Gastrocnemius medialis (tissue), 4 donors: ENCODE results near the gene PPP2R2C. TPM values are rescaled to one million over a fixed set of nuclear protein-coding genes. Genes with fewer than 3 reads are reported as not detected.

Experiments
- ATAC-seq, 2 donors: fragments of 150-250 bp; one replicate each; pipeline ENCODE4 v1.9.1; 2016
- DNase-seq, 2 donors: peaks; one replicate each; pipeline ENCODE4 v3.0.0-alpha.2; 2019
- H3K27ac ChIP-seq, 4 donors: fragments of 200-600 bp; sonication (generic); 1 replicate in 1 of 4; 2 replicates in 3 of 4; pipeline ENCODE4 v1.5.1; 2016 to 2018; ENCODE audit warnings: mild to moderate bottlenecking in 2 of 4, moderate library complexity in 1 of 4
- H3K27me3 ChIP-seq, 3 donors: fragments of 200-600 bp; sonication (generic) in 2 of 3; 1 replicate in 1 of 3; 2 replicates in 2 of 3; pipeline versions ENCODE4 v1.5.1 to v1.6.0; 2016 to 2019; ENCODE audit warnings: mild to moderate bottlenecking in 1 of 3, moderate library complexity in 1 of 3
- H3K36me3 ChIP-seq, 2 donors: fragments of 200-600 bp; sonication (generic) in 1 of 2; one replicate each; pipeline ENCODE4 v1.5.1; 2017 to 2018
- H3K4me1 ChIP-seq, 2 donors: fragments of 200-600 bp; sonication (generic) in 1 of 2; one replicate each; pipeline ENCODE4 v1.5.1; 2016 to 2017; ENCODE audit warnings: mild to moderate bottlenecking in 2 of 2
- H3K4me3 ChIP-seq, 4 donors: fragments of 200-600 bp; sonication (generic) in 3 of 4; 1 replicate in 1 of 4; 2 replicates in 3 of 4; pipeline ENCODE4 v1.5.1; 2016 to 2019; ENCODE audit warnings: mild to moderate bottlenecking in 2 of 4
- H3K9me3 ChIP-seq, 3 donors: fragments of 200-600 bp; sonication (generic) in 2 of 3; 1 replicate in 1 of 3; 2 replicates in 2 of 3; pipeline ENCODE4 v1.5.1; 2016 to 2019
- POLR2A ChIP-seq, 2 donors: fragments of 450-650 bp; IDR thresholded peaks; one replicate each; pipeline ENCODE4 v1.6.1; 2017; ENCODE audit warnings: antibody characterized with exemption in 2 of 2, mild to moderate bottlenecking in 2 of 2, moderate library complexity in 2 of 2
- in situ Hi-C, 4 donors: fragments of 200-750 bp; cut with MboI; loops; one replicate each; pipeline versions ENCODE4 v1.15.0 to v1.8.0; 2017; ENCODE audit warnings: low sequenced_read_pairs in 4 of 4
- intact Hi-C: fragments of 100-400 bp; cut with DNase I; formaldehyde crosslinking; loops from one replicate; pipeline ENCODE4 v1.15.1; 2023; ENCODE audit warnings: low total_unique reads
- total RNA-seq, 4 donors: library from RNA; depleted of rRNA; stranded (reverse); fragments of >200 nt; gene quantifications; one replicate each; pipeline versions ENCODE4 v1.1.0 to v1.2.3, GENCODE V29; 2016
- TF ChIP-seq, protein P1 (sequence below), 5 experiments: fragments of 450-650 bp in 3 of 5; fragments of 200-600 bp in 2 of 5; sonication (generic) in 2 of 5; IDR thresholded peaks in 4 of 5; conservative IDR thresholded peaks in 1 of 5; 1 replicate in 4 of 5; 2 replicates in 1 of 5; pipeline ENCODE4 v1.5.1; 2016 to 2019; ENCODE audit warnings: antibody characterized with exemption in 5 of 5, mild to moderate bottlenecking in 3 of 5, moderate library complexity in 3 of 5

Gene PPP2R2C
- total RNA-seq, 4 donors from 2014 or later = 0.44 to 2.7 (median 0.62) TPM

DNA sequence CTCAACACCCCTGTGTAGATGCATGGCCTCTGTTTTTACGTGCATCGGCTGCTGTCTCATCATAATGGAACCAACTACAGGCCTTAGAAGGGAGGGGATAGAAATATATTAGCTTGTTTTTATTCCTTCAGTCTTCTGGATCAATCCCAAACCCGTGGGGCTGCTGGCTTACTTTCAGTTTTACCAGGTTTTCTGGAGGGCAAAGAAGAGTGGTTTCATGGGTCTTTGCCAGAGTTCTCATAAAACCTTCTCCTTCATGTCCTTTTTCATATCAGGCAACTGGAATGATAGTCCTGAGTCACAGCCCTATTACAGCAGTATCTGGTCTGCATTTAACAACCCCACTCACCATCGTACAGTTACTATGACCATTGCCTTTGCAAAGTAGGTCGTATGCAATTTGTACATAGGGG, 34.6 kb downstream of the PPP2R2C start:
- no peak for DNase-seq

DNA sequence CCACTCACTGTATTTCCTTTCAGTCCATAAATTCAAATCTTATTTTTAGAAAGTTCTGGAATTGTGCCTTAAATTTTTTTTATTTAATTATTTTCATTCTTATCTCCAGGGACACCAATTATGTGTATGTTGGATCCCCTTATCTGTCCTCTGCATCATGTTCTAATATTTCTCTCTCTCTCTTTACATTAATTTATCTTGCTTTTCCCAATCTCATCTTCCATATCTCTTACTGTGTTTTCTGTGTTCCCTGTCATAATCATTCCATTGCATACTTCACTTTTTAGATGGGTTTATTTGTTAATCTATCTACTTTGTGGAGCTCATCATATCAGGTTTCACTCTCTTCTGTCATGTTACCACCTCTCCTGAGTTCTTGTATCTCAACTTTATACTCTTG, 37.4 kb downstream of the PPP2R2C start:
- TF ChIP-seq, protein P1, sequence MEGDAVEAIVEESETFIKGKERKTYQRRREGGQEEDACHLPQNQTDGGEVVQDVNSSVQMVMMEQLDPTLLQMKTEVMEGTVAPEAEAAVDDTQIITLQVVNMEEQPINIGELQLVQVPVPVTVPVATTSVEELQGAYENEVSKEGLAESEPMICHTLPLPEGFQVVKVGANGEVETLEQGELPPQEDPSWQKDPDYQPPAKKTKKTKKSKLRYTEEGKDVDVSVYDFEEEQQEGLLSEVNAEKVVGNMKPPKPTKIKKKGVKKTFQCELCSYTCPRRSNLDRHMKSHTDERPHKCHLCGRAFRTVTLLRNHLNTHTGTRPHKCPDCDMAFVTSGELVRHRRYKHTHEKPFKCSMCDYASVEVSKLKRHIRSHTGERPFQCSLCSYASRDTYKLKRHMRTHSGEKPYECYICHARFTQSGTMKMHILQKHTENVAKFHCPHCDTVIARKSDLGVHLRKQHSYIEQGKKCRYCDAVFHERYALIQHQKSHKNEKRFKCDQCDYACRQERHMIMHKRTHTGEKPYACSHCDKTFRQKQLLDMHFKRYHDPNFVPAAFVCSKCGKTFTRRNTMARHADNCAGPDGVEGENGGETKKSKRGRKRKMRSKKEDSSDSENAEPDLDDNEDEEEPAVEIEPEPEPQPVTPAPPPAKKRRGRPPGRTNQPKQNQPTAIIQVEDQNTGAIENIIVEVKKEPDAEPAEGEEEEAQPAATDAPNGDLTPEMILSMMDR (IDR thresholded peaks at IDR 0.05 in 4 of 5, conservative IDR thresholded peaks at IDR 0.05 in 1 of 5) = no peak
- no peak for TF ChIP-seq POLR2A (IDR thresholded peaks at IDR 0.05)
- no peak for DNase-seq
- intact Hi-C loops (no loop called here), in situ Hi-C loops (no loop called here)
- H3K27me3 ChIP-seq = peaks cover 0 to 2% (median 0%) of the 10 kb centered on the region in 3 donors
- no peak for ATAC-seq
- H3K4me1 ChIP-seq = no peaks in the 10 kb centered on the region
- no peak overlapping the region for H3K27ac ChIP-seq
- peaks cover 0 to 6% (median 0%) of the 10 kb centered on the region in 3 donors for H3K9me3 ChIP-seq
- no peak overlapping the region for H3K4me3 ChIP-seq
- H3K36me3 ChIP-seq = no peaks in the 10 kb centered on the region

More for the DNA sequence above, 34.6 kb downstream of the PPP2R2C start:
- intact Hi-C loops = no loop called here
- in situ Hi-C loops = no loop called here
- H3K9me3 ChIP-seq = peaks cover 0 to 6% (median 0%) of the 10 kb centered on the region in 3 donors
- no peaks in the 10 kb centered on the region for H3K36me3 ChIP-seq
- no peaks in the 10 kb centered on the region for H3K4me1 ChIP-seq
- no peak overlapping the region for H3K4me3 ChIP-seq
- peaks cover 0 to 7% (median 0%) of the 10 kb centered on the region in 3 donors for H3K27me3 ChIP-seq
- TF ChIP-seq, protein P1 (IDR thresholded peaks at IDR 0.05 in 4 of 5, conservative IDR thresholded peaks at IDR 0.05 in 1 of 5) = no peak
- TF ChIP-seq POLR2A (IDR thresholded peaks at IDR 0.05) = no peak
- no peak overlapping the region for H3K27ac ChIP-seq
- ATAC-seq = no peak

DNA sequence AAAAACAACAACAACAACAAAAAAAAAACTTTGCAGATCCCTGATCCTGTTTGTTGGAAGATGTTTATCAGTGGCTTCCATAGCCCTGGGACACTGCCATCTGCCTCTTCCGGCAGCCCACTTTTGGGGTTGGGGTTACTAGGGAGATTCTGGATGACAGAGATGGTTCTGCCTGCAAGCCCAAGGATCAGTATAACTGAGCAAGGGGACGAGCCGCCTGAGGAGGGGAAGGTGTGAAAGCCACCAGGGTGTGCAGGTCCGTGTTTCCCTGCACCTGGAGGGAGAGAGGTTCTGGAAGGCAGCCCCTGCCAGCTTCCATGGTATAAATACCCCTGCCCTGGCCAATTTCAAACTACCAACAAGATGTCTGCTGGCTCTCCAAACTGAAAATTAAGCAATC, 41.5 kb downstream of the PPP2R2C start:
- no peak for ATAC-seq
- peaks cover 0 to 4% (median 0%) of the 10 kb centered on the region in 3 donors for H3K9me3 ChIP-seq
- no peak for TF ChIP-seq POLR2A (IDR thresholded peaks at IDR 0.05)
- TF ChIP-seq, protein P1 (IDR thresholded peaks at IDR 0.05 in 4 of 5, conservative IDR thresholded peaks at IDR 0.05 in 1 of 5) = no peak
- H3K27ac ChIP-seq = no peak overlapping the region
- DNase-seq = no peak
- intact Hi-C loops (no loop called here), in situ Hi-C loops (no loop called here)
- H3K36me3 ChIP-seq = no peaks in the 10 kb centered on the region
- H3K4me3 ChIP-seq = no peak overlapping the region
- H3K4me1 ChIP-seq = no peaks in the 10 kb centered on the region
- H3K27me3 ChIP-seq = peaks cover 0 to 2% (median 0%) of the 10 kb centered on the region in 3 donors

DNA sequence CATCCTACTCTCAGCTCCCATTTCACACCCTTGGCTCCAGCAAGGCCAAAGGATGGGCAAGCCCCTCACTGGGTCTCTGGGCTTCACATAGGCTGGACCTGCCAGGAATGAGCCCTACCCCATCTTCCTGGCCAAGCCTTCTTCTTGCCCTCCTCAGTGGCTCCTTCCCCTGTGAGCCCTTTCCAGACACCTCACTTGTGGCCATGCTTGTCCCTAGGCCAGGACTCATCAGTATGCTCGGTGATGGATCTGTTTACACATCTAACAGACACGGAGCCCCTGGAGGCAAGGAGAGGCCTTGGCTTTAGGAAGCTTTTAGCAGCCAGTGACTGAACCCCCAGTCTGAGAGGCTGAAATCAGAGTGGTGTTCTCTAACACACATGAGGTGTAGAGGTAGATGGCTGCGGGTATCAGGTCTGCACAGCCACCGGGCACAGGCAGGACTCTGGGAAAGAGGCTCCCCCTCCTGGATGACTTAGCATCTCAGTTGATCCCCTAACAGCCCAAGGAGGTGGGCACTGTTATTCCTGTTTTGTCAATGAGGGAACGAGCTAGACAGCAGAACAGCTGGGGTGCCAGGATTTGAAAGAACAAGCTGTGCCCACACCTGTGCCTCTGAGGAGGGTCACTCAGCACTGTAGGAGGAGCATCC, 44.8 kb downstream of the PPP2R2C start:
- ATAC-seq = no peak
- no peak for DNase-seq
- TF ChIP-seq POLR2A (IDR thresholded peaks at IDR 0.05) = no peak
- TF ChIP-seq, protein P1 (IDR thresholded peaks at IDR 0.05 in 4 of 5, conservative IDR thresholded peaks at IDR 0.05 in 1 of 5) = no peak
- Histone ChIP-seq H3K36me3 (no peaks in the 10 kb centered on the region), H3K4me1 (no peaks in the 10 kb centered on the region), H3K9me3 (no peaks in the 10 kb centered on the region), H3K27ac (no peak overlapping the region), H3K4me3 (no peak overlapping the region), H3K27me3 (peaks cover 0 to 2% (median 0%) of the 10 kb centered on the region in 3 donors)
- intact Hi-C loops = no loop called here
- in situ Hi-C loops = no loop called here
